PFSK-1 (cell line): ENCODE data around the gene LIN9.

Experiments used
- FOXP2 ChIP-seq: optimal IDR thresholded peaks from 2 replicates; pipeline ENCODE3; 2011; ENCODE audit warnings: borderline replicate concordance, control low read depth, inconsistent platforms; ENCODE audit not compliant: insufficient read depth; ENCODE audit errors: extremely low read length, extremely low read depth
- POLR2AphosphoS5 ChIP-seq: IDR thresholded peaks from 2 replicates; pipeline ENCODE4 v1.6.1; 2012; ENCODE audit warnings: low read depth, mild to moderate bottlenecking, control low read depth, low read length, moderate library complexity
- REST ChIP-seq, 2 experiments: IDR thresholded peaks; 2 replicates each; pipeline versions ENCODE4 v1.6.1 to v1.8.0; 2011 to 2012; ENCODE audit warnings: low read depth in 2 of 2, low read length in 2 of 2, control low read depth in 1 of 2, inconsistent platforms in 1 of 2, mild to moderate bottlenecking in 1 of 2, moderate library complexity in 1 of 2; ENCODE audit not compliant: insufficient read depth in 1 of 2
- SIN3A ChIP-seq: IDR thresholded peaks from 2 replicates; pipeline ENCODE4 v1.6.1; 2012; ENCODE audit warnings: mild to moderate bottlenecking, low read length, moderate library complexity, borderline replicate concordance; ENCODE audit not compliant: insufficient read depth
- TAF1 ChIP-seq: IDR thresholded peaks from 2 replicates; pipeline ENCODE4 v1.6.1; 2012; ENCODE audit warnings: low read length, control low read depth, borderline replicate concordance; ENCODE audit not compliant: insufficient read depth

The LIN9 gene

DNA sequence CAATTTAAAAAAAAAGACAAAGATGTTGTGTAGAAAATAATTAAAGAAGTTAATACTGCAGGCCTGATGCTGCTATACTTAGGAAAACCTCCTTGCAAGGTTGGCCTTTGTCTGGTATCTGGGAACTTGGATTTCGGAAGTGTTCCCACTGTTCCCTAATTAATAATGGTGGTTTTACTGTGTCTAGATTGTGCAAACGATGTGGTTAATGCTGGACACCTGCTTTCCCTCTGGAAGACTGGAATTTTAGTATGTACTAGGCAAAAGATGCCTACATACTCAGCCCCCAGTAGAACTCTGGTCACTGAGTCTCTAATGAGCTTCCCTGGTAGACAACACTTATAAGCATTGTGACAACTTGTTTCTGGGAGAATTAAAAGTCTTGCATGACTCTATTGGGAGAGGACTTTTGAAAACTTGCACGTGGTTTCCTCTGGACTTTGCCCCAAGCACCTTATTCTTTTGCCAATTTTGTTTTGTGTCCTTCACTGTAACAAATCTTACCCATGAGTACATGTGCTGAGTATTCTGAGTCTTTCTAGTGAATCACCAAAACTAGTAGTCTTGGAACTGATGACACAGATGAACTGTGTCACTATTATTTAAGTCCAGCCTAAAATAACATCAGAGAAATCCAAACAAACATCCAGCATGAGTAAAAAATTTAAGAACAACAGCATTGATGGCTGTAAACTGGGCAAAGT is 40.4 kb downstream of the LIN9 start:
- TF ChIP-seq TAF1 (no peak), POLR2AphosphoS5 (no peak), REST (IDR thresholded peaks at IDR 0.05; ENCODE audit: insufficient read depth in 1 of 2, low read depth in 2 of 2, low read length in 2 of 2) (no peak), SIN3A (no peak), FOXP2 (no peak)

- no peak for TF ChIP-seq REST (IDR thresholded peaks at IDR 0.05; ENCODE audit: insufficient read depth in 1 of 2, low read depth in 2 of 2, low read length in 2 of 2)
- TF ChIP-seq POLR2AphosphoS5, result no peak
- TF ChIP-seq SIN3A, result no peak
- no peak for TF ChIP-seq TAF1
- no peak for TF ChIP-seq FOXP2
Observed at GRCh38 chr1:226261818-226262217, 47.1 kb downstream of the LIN9 start.

DNA sequence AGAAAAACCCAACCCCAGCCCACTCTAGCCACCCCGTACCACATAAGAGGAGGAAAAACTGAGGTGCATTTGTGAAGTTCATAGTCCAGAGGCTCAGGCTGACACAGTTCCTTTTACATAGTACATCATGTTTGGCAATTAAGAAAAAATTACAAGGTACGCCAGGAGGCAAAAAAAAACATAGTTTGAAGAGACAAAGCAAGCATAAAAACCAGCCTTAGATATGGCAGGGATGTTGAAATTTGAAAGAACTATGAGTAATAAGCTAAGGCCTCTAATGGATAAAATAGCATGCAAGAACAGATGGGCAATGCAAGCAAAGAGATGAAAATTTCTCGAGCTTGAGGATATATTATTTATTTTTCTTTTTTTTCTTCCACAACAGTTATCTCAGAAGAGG is 53.6 kb downstream of the LIN9 start:
- TF ChIP-seq POLR2AphosphoS5 (no peak), TAF1 (no peak), FOXP2 (no peak), SIN3A (no peak)

GRCh38 chr1:226253933-226254332 is 55.0 kb downstream of the LIN9 start:
- TF ChIP-seq REST (IDR thresholded peaks at IDR 0.05; ENCODE audit: insufficient read depth in 1 of 2, low read depth in 2 of 2, low read length in 2 of 2) (no peak), TAF1 (no peak), FOXP2 (no peak), POLR2AphosphoS5 (no peak), SIN3A (no peak)

DNA sequence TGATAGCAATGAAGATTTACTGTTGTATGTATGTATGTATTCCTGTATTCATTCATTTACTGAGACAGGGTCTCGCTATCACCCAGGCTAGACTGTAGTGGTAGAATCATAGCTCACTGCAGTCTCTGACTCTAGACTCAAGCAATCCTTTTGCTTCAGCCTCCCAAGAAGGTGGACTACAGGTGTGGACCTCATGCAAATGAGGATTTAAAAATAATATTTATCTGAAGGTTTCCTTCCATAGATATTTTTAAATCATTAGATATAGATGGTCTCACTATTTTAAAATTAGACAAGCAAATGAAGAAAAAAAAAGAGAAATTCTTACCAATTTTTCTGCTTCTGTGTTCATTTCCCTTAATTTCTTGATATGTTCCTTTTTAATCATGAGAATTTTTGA is 58.5 kb downstream of the LIN9 start:
- TF ChIP-seq POLR2AphosphoS5, result no peak
- TF ChIP-seq TAF1, result no peak
- TF ChIP-seq SIN3A, result no peak
- no peak for TF ChIP-seq FOXP2
- no peak for TF ChIP-seq REST (IDR thresholded peaks at IDR 0.05; ENCODE audit: insufficient read depth in 1 of 2, low read depth in 2 of 2, low read length in 2 of 2)
